Epithelial cell of prostate (primary cell): ENCODE data around the gene CXCL12.

Experiments used
- DNase-seq: peaks from one replicate; pipeline ENCODE4 v3.0.0-alpha.2; 2011; ENCODE audit warnings: low read depth, low spot score
- H3K27ac ChIP-seq: fragments of 450-650 bp; 2 replicates; pipeline ENCODE4 v1.5.1; 2017; ENCODE audit warnings: mild to moderate bottlenecking

Gene CXCL12

GRCh38 chr10:44388641-44389040 is 3.7 kb upstream of the CXCL12 start:
- no peak overlapping the region for H3K27ac ChIP-seq
- DNase-seq, result no peak

- DNase-seq, result no peak
- H3K27ac ChIP-seq, result no peak overlapping the region
These were observed 3.0 kb upstream of the CXCL12 start for GRCh38 chr10:44387853-44388251.

GRCh38 chr10:44386546-44387052 is 1.7 kb upstream of the CXCL12 start:
- H3K27ac ChIP-seq, result no peak overlapping the region
- no peak for DNase-seq

- H3K27ac ChIP-seq, result no peak overlapping the region
- DNase-seq, result no peak
These were observed 972 bp upstream of the CXCL12 start for GRCh38 chr10:44385696-44386441.

GRCh38 chr10:44384601-44385025 is 284 bp downstream of the CXCL12 start:
- H3K27ac ChIP-seq, result no peak overlapping the region
- DNase-seq, result no peak

GRCh38 chr10:44383749-44384600 is 922 bp downstream of the CXCL12 start:
- no peak for DNase-seq
- no peak overlapping the region for H3K27ac ChIP-seq

- DNase-seq, result no peak
- H3K27ac ChIP-seq, result no peak overlapping the region
These were observed 1.7 kb downstream of the CXCL12 start for GRCh38 chr10:44382981-44383748.

- DNase-seq, result no peak
- no peak overlapping the region for H3K27ac ChIP-seq
These were observed 2.6 kb downstream of the CXCL12 start for GRCh38 chr10:44382131-44382858.

GRCh38 chr10:44380829-44381600 is 3.9 kb downstream of the CXCL12 start:
- DNase-seq, result no peak
- H3K27ac ChIP-seq, result no peak overlapping the region

- no peak for DNase-seq
- no peak overlapping the region for H3K27ac ChIP-seq
These were observed 5.0 kb downstream of the CXCL12 start for GRCh38 chr10:44379907-44380306.

- H3K27ac ChIP-seq, result no peak overlapping the region
- no peak for DNase-seq
These were observed 6.3 kb downstream of the CXCL12 start for GRCh38 chr10:44378626-44379025.

- no peak for DNase-seq
- H3K27ac ChIP-seq, result no peak overlapping the region
These were observed 7.1 kb downstream of the CXCL12 start for GRCh38 chr10:44377651-44378310.

GRCh38 chr10:44376472-44377099 is 8.3 kb downstream of the CXCL12 start:
- no peak for DNase-seq
- no peak overlapping the region for H3K27ac ChIP-seq

GRCh38 chr10:44374155-44374554 is 10.7 kb downstream of the CXCL12 start:
- H3K27ac ChIP-seq, result no peak overlapping the region
- DNase-seq, result no peak

GRCh38 chr10:44373341-44373995 is 11.4 kb downstream of the CXCL12 start:
- H3K27ac ChIP-seq, result no peak overlapping the region
- DNase-seq, result no peak

GRCh38 chr10:44372181-44372580 is 12.7 kb downstream of the CXCL12 start:
- no peak for DNase-seq

GRCh38 chr10:44370731-44371248 is 14.1 kb downstream of the CXCL12 start:
- H3K27ac ChIP-seq, result no peak overlapping the region
- DNase-seq, result no peak

More at GRCh38 chr10:44372181-44372580, 12.7 kb downstream of the CXCL12 start:
- H3K27ac ChIP-seq, result no peak overlapping the region
